ENCODE results near the gene ZNF771.

ZNF771 gene

GRCh38 chr16:30414159-30414558 lies 6.8 kb downstream of the ZNF771 start:
- no peak overlapping the region for H3K4me3 ChIP-seq (ENCODE audit: low read depth, low read length)
- TF ChIP-seq CTCF (conservative IDR thresholded peaks at IDR 0.05; ENCODE audit: low read depth, low read length): no peak
- no peak for DNase-seq (ENCODE audit: low read depth)

DNA sequence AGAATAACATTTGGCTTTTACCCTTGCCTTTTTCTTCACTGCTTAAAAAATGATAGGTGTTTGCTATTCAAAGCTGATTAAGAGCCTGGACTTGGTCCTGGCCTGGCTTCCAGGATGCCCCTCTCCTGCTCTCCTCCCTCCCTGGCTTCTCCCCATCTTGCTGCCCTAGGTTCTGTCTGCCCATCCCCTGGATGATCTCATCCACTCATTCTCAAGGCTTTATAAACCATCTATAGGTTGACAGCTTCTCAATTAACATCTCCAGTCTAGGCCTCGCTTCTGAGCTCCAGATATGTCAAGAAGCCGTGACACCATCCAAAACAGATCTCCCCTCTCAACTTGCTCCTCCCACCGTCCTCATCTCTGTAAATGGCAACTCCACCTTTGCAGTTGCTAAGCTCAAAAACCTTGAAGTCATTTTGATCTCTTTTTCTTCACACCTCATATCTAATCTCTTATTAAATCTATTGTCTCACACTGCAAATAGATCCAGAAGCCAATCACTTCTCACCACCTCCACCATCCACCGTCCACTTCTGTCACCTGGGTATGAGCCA lies 8.7 kb downstream of the ZNF771 start:
- no peak overlapping the region for H3K4me3 ChIP-seq (ENCODE audit: low read depth, low read length)
- TF ChIP-seq CTCF (conservative IDR thresholded peaks at IDR 0.05; ENCODE audit: low read depth, low read length): no peak

DNA sequence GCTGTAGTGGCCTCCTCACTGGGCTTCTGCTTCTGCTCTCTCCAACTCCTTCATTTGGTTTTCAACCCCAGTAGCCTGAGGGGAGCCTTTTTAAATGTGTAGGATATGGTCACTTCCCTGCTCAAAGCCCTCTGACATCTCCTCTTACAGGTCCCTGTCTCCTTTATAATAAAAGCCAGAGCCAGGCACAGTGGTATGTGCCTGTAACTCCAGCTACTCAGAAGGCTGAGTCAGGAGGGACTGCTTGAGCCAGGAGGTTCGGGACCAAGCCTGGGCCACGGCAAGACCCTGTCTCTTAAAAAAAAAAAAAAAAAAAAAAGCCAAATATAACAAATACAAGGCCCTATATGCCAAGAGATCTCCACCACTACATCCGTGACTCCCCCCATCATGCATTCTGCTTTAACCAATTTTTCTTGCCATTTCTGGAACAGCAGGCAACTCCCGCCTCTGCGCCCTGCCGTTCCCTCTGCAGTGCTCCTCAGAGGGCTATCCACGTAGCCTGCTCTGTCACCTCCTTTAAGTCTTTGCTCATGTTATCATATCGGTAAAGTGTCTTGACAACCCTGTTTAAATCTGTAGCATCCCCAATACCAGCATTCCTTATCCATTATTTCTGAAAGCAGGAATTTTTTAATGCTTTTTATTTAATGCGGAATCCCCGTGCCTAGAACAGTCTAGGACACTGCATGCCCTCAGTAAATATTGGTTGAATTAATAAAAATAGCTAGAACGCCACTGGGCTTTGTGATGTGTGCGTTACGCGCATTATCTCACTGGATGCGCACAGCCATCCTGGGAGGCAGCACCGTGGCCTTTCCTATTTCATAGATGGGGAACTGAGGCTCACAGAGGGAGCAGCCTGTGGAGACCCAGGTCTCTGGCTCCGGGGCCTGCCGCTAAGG lies 9.5 kb downstream of the ZNF771 start:
- H3K4me3 ChIP-seq (ENCODE audit: low read depth, low read length): peak overlapping the region; percentile 72
- no peak for TF ChIP-seq CTCF (conservative IDR thresholded peaks at IDR 0.05; ENCODE audit: low read depth, low read length)
- DNase-seq (ENCODE audit: low read depth): peak; percentile 16

More for the DNA sequence above, 8.7 kb downstream of the ZNF771 start:
- no peak for DNase-seq (ENCODE audit: low read depth)

DNA sequence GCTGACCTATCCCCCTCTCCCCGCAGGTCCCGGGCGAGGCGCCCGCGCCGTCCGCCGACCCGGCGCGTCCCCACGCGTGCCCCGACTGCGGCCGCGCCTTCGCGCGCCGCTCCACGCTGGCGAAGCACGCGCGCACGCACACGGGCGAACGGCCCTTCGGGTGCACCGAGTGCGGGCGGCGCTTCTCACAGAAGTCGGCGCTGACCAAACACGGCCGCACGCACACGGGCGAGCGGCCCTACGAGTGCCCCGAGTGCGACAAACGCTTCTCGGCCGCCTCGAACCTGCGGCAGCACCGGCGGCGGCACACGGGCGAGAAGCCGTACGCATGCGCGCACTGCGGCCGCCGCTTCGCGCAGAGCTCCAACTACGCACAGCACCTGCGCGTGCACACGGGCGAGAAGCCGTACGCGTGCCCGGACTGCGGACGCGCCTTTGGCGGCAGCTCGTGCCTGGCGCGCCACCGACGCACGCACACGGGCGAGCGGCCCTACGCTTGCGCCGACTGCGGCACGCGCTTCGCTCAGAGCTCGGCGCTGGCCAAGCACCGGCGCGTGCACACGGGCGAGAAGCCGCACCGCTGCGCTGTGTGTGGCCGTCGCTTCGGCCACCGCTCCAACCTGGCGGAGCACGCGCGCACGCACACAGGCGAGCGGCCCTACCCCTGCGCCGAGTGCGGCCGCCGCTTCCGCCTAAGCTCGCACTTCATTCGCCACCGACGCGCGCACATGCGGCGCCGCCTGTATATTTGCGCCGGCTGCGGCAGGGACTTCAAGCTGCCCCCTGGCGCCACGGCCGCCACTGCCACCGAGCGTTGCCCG lies 10.3 kb downstream of the ZNF771 start:
- H3K4me3 ChIP-seq (ENCODE audit: low read depth, low read length): peak overlapping the region; percentile 72
- peak; percentile 12 for TF ChIP-seq CTCF (conservative IDR thresholded peaks at IDR 0.05; ENCODE audit: low read depth, low read length)
- peak; percentile 96 for DNase-seq (ENCODE audit: low read depth)

DNA sequence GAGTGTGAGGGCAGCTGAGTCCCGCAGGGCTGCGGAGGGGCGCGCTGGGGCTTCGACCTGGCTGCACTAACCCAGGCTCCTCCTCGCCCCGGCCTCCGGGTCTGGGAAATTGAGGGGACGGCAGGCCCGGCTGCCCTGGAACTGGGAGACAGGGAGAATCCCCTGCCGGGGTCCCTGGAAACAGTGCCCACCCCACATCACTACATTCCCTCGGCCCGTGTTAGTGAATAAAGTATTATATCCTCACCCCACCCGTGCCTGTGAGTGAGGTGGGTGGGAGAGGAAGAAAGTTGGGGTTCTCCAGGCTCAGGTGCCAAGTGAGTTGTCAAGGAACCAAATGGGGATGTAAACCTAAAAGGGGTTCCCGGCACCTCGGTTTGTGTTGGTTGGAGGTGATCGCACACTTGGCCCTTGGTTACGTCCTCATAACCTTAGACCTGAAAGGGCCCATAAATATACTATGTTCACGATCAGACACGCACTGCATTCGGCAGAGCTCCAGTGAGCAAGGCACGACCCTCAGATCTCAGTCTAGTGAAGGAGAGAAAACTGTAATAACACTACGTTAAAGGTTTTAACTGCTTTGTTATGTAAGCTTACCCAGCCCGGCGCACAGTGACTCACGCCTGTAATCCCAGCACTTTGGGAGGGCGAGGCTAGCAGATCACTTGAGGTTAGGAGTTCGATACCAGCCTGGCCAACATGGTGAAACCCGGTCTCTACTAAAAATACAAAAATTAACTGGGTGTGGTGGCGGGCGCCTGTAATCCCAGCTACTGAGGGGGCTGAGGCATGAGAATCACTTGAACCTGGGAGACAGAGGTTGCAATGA lies 11.2 kb downstream of the ZNF771 start:
- no peak for DNase-seq (ENCODE audit: low read depth)

More for the DNA sequence above, 11.2 kb downstream of the ZNF771 start:
- H3K4me3 ChIP-seq (ENCODE audit: low read depth, low read length): peak overlapping the region; percentile 72
- TF ChIP-seq CTCF (conservative IDR thresholded peaks at IDR 0.05; ENCODE audit: low read depth, low read length): no peak
